H54 (cell line): ENCODE measurements around the gene SLC26A4.

Source experiments
- DNase-seq: peaks from one replicate; pipeline ENCODE4 v3.0.0; 2011; ENCODE audit warnings: low spot score, mixed read lengths; ENCODE audit not compliant: insufficient read length
- FAIRE-seq: peaks from 3 replicates; lab custom pipeline; 2011; peaks lifted over from hg19 to GRCh38; lab: Jason Lieb, UNC
- POLR2A ChIP-seq: IDR thresholded peaks from 2 replicates; pipeline ENCODE4 v1.6.1; 2011; ENCODE audit warnings: low read depth, mild to moderate bottlenecking, low read length

The SLC26A4 gene

GRCh38 chr7:107672183-107672582, 11.6 kb downstream of the SLC26A4 start:
- no peak for FAIRE-seq
- no peak for DNase-seq
- TF ChIP-seq POLR2A = no peak

DNA sequence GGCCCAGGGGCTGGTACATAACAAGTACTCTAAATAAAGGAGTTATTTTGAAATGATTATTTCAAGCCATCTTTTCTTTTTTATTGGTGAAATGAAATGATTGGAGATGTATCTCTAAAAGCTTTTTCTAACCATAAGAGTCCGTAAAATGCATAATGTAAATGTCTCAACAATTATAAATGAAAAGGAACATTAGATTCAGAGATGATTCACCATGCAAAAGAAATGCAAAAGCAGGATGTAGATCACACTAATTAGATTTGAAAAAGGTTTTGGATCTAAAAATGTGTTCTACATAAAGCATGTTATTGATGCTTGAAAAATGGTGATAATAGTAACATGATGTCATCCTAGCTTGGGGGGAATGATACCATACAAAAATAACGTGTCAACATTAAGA, 15.6 kb downstream of the SLC26A4 start:
- TF ChIP-seq POLR2A = no peak
- no peak for DNase-seq
- FAIRE-seq = no peak

DNA sequence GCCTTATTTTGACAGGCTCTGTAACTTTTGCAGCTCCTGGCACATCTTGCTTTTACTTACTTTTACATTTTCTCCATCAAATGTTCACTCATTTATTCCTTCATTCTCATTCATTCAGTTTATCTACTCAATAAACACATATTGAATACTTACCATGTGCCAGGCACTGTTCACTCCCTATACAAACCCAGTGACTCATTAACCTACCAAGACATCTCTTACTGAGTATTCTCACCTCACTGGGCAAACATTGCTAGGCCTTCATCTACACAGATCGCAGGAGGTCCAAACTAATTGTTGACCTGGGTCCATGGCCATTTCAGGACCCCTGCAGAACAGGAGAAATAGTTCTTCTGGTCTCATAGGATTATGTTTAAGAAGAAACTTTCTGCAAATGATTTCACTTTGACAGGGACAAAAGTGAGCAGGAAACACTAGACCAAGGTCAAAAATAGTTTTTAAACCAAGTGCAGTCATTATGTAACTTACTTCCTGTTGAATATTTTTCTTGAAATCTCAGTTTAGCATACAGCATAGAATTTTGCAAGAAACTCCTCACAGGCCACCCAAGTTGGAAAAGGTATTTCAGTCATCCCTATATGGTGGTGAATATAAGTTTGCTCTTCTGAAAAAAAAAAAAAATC, 17.6 kb downstream of the SLC26A4 start:
- FAIRE-seq (no peak), DNase-seq (no peak)
- no peak for TF ChIP-seq POLR2A

DNA sequence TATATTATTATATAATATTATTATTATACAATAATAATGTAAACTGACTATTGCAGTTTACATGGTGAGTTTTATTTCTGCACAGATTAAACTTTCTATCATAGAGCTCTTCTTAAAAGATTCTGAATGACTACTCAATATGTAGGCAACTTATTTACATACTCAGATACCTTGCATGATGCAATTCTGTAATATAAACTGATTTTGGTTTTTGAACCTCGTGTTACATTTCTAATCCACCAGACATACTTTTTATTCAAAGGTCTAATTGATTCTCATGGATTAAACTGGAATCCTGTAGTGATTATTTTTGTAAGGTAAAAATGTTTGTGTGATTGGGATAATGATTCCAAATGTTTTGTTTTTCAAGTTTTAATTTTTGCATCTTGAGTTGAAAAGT, 19.9 kb downstream of the SLC26A4 start:
- FAIRE-seq (peak; percentile 48), DNase-seq (no peak)
- no peak for TF ChIP-seq POLR2A

- no peak for TF ChIP-seq POLR2A
- FAIRE-seq (no peak), DNase-seq (no peak)
Measured at GRCh38 chr7:107682886-107683285, 22.3 kb downstream of the SLC26A4 start.

- no peak for FAIRE-seq
- no peak for TF ChIP-seq POLR2A
- DNase-seq = no peak
Measured at GRCh38 chr7:107684287-107684686, 23.7 kb downstream of the SLC26A4 start.

GRCh38 chr7:107684947-107685463, 24.4 kb downstream of the SLC26A4 start:
- DNase-seq = no peak
- no peak for TF ChIP-seq POLR2A
- FAIRE-seq = no peak

- FAIRE-seq (no peak), DNase-seq (no peak)
- no peak for TF ChIP-seq POLR2A
Measured at GRCh38 chr7:107686816-107687387, 26.3 kb downstream of the SLC26A4 start.

GRCh38 chr7:107687656-107688055, 27.0 kb downstream of the SLC26A4 start:
- no peak for TF ChIP-seq POLR2A
- peak; percentile 10 for DNase-seq
- no peak for FAIRE-seq

DNA sequence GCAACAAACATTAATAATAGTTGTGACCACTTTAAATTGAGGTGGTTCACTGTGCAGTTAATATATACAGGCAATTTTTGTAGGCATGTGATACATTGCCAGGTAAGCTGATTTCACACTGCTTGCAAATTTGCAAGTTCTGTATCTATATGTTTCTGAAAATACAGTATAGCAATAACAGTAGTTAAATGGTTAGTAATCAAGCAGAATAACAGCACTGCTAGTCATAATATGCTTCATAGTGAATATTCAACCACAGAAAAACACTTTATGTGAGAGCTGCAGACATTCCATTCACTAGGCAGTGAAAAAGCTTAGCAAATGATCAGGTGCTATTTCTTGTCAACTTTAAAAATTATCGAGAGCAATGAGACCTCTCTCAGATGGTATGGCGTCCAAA, 28.9 kb downstream of the SLC26A4 start:
- TF ChIP-seq POLR2A = no peak
- no peak for FAIRE-seq
- DNase-seq = no peak

GRCh38 chr7:107690084-107690483, 29.5 kb downstream of the SLC26A4 start:
- FAIRE-seq (no peak), DNase-seq (no peak)
- no peak for TF ChIP-seq POLR2A

GRCh38 chr7:107690611-107691010, 30.0 kb downstream of the SLC26A4 start:
- FAIRE-seq (no peak), DNase-seq (no peak)
- no peak for TF ChIP-seq POLR2A

- TF ChIP-seq POLR2A = no peak
- DNase-seq = no peak
- FAIRE-seq = no peak
Measured at GRCh38 chr7:107691716-107692115, 31.1 kb downstream of the SLC26A4 start.

DNA sequence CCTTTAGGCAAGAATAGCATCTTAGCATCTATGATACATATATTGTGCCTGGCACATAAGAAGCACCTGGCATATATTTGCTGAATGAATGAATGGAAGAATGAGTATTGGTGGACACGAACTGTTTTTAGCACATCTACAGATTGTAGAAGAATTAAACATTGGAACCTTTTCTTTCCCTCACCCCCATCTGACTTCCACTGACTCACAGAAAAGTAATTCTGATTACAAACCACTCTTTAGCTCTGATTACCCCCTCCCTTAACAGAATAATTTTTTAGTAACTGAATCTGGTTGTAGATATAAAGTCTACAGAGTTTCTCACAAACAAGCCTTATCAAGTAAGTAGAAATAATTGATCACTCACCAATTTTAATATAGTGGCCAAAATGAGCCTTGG, 31.9 kb downstream of the SLC26A4 start:
- DNase-seq (no peak), FAIRE-seq (no peak)
- TF ChIP-seq POLR2A = no peak

- DNase-seq (no peak), FAIRE-seq (no peak)
- TF ChIP-seq POLR2A = no peak
Measured at GRCh38 chr7:107693396-107693795, 32.8 kb downstream of the SLC26A4 start.
